ENCODE results near the gene CEP20.

GRCh38 chr16:15834502-15834901, 53.9 kb downstream of the CEP20 start:
- TF ChIP-seq, protein P1, sequence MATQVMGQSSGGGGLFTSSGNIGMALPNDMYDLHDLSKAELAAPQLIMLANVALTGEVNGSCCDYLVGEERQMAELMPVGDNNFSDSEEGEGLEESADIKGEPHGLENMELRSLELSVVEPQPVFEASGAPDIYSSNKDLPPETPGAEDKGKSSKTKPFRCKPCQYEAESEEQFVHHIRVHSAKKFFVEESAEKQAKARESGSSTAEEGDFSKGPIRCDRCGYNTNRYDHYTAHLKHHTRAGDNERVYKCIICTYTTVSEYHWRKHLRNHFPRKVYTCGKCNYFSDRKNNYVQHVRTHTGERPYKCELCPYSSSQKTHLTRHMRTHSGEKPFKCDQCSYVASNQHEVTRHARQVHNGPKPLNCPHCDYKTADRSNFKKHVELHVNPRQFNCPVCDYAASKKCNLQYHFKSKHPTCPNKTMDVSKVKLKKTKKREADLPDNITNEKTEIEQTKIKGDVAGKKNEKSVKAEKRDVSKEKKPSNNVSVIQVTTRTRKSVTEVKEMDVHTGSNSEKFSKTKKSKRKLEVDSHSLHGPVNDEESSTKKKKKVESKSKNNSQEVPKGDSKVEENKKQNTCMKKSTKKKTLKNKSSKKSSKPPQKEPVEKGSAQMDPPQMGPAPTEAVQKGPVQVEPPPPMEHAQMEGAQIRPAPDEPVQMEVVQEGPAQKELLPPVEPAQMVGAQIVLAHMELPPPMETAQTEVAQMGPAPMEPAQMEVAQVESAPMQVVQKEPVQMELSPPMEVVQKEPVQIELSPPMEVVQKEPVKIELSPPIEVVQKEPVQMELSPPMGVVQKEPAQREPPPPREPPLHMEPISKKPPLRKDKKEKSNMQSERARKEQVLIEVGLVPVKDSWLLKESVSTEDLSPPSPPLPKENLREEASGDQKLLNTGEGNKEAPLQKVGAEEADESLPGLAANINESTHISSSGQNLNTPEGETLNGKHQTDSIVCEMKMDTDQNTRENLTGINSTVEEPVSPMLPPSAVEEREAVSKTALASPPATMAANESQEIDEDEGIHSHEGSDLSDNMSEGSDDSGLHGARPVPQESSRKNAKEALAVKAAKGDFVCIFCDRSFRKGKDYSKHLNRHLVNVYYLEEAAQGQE (IDR thresholded peaks at IDR 0.05), result no peak
- no peak for TF ChIP-seq RARB (CRISPR knock-in tag; IDR thresholded peaks at IDR 0.05)
- no peak for TF ChIP-seq HDAC2 (IDR thresholded peaks at IDR 0.05)

Measured in A549 (cell line).